Brain microvascular endothelial cell (primary cell): Measurements from ENCODE around the gene FTSJ3.

ENCODE experiments used
- DNase-seq: peaks from one replicate; pipeline ENCODE4 v3.0.0-alpha.2; 2020
- H3K27ac ChIP-seq: fragments of 250-450 bp; sonication (Bioruptor Pico); 2 replicates; pipeline ENCODE4 v1.5.1; 2020; ENCODE audit warnings: mild to moderate bottlenecking, moderate library complexity
- H3K27me3 ChIP-seq: fragments of 250-450 bp; sonication (Bioruptor Pico); replicated peaks from 2 replicates; pipeline ENCODE4 v1.5.1; 2020; ENCODE audit warnings: mild to moderate bottlenecking
- H3K36me3 ChIP-seq: fragments of 250-450 bp; sonication (Bioruptor Pico); replicated peaks from 2 replicates; pipeline ENCODE4 v1.5.1; 2020; ENCODE audit warnings: mild to moderate bottlenecking
- H3K4me3 ChIP-seq: 2 replicates; pipeline ENCODE4 v1.5.1; 2011; ENCODE audit warnings: low read depth, mild to moderate bottlenecking, control low read depth, low read length, moderate library complexity
- CTCF ChIP-seq: IDR thresholded peaks from 2 replicates; pipeline ENCODE4 v1.5.1; 2011; ENCODE audit warnings: low read depth, mild to moderate bottlenecking, moderate library complexity, low read length, control low read depth, inconsistent platforms; ENCODE audit errors: missing control alignments
- in situ Hi-C: cut with HindIII; loops from 2 replicates; pipeline ENCODE4 v1.10.0; 2017; ENCODE audit warnings: low sequenced_read_pairs, low pct_ligation_motif_present

FTSJ3 gene

GRCh38 chr17:63786971-63787711 lies 40.3 kb downstream of the FTSJ3 start:
- peaks cover 50% of the 10 kb centered on the region for H3K36me3 ChIP-seq
- in situ Hi-C loops: no loop called here
- no peak overlapping the region for H3K4me3 ChIP-seq
- H3K27ac ChIP-seq: no peak overlapping the region
- TF ChIP-seq CTCF: no peak
- DNase-seq: no peak
- H3K27me3 ChIP-seq: no peaks in the 10 kb centered on the region

GRCh38 chr17:63786117-63786516 lies 41.3 kb downstream of the FTSJ3 start:
- H3K27ac ChIP-seq: no peak overlapping the region
- peaks cover 40% of the 10 kb centered on the region for H3K36me3 ChIP-seq
- no peak for TF ChIP-seq CTCF
- DNase-seq: no peak
- in situ Hi-C loops: no loop called here
- H3K4me3 ChIP-seq: no peak overlapping the region
- H3K27me3 ChIP-seq: no peaks in the 10 kb centered on the region

GRCh38 chr17:63785556-63785955 lies 41.9 kb downstream of the FTSJ3 start:
- no peak for DNase-seq
- in situ Hi-C loops: no loop called here
- TF ChIP-seq CTCF: no peak
- no peak overlapping the region for H3K27ac ChIP-seq
- no peak overlapping the region for H3K4me3 ChIP-seq
- H3K27me3 ChIP-seq: no peaks in the 10 kb centered on the region
- peaks cover 37% of the 10 kb centered on the region for H3K36me3 ChIP-seq

- TF ChIP-seq CTCF: no peak
- Histone ChIP-seq H3K27me3 (no peaks in the 10 kb centered on the region), H3K27ac (no peak overlapping the region), H3K36me3 (peaks cover 24% of the 10 kb centered on the region), H3K4me3 (no peak overlapping the region)
- in situ Hi-C loops: no loop called here
- no peak for DNase-seq
Measured at GRCh38 chr17:63783522-63783921, 43.9 kb downstream of the FTSJ3 start.

GRCh38 chr17:63780928-63781327 lies 46.5 kb downstream of the FTSJ3 start:
- no peaks in the 10 kb centered on the region for H3K27me3 ChIP-seq
- TF ChIP-seq CTCF: no peak
- no peak overlapping the region for H3K27ac ChIP-seq
- no peak overlapping the region for H3K4me3 ChIP-seq
- H3K36me3 ChIP-seq: peaks cover 9% of the 10 kb centered on the region
- DNase-seq: no peak
- in situ Hi-C loops: no loop called here

GRCh38 chr17:63780507-63780906 lies 47.0 kb downstream of the FTSJ3 start:
- TF ChIP-seq CTCF: no peak
- Histone ChIP-seq H3K27me3 (no peaks in the 10 kb centered on the region), H3K4me3 (no peak overlapping the region), H3K27ac (no peak overlapping the region), H3K36me3 (peaks cover 9% of the 10 kb centered on the region)
- no peak for DNase-seq
- in situ Hi-C loops: no loop called here
